DMS 273 treated with DMSO at 0.1 percent for 48 hours (cell line): ENCODE data around the gene AHNAK.

Source experiments
- DNase-seq: peaks from one replicate; lab custom pipeline; 2025; lab: John Stamatoyannopoulos, UW

AHNAK gene

GRCh38 chr11:62435846-62436660 lies 110.6 kb downstream of the AHNAK start:
- DNase-seq = no peak

GRCh38 chr11:62433904-62434276 lies 112.7 kb downstream of the AHNAK start:
- no peak for DNase-seq

GRCh38 chr11:62433141-62433903 lies 113.3 kb downstream of the AHNAK start:
- no peak for DNase-seq

GRCh38 chr11:62432695-62433094 lies 113.9 kb downstream of the AHNAK start:
- no peak for DNase-seq

- DNase-seq = no peak
These were observed 115.3 kb downstream of the AHNAK start for GRCh38 chr11:62431171-62431901.

GRCh38 chr11:62430425-62430824 lies 116.2 kb downstream of the AHNAK start:
- DNase-seq = no peak

- DNase-seq = no peak
These were observed 117.6 kb downstream of the AHNAK start for GRCh38 chr11:62428871-62429560.

GRCh38 chr11:62427630-62428233 lies 118.9 kb downstream of the AHNAK start:
- DNase-seq = no peak

- DNase-seq = no peak
These were observed 123.6 kb downstream of the AHNAK start for GRCh38 chr11:62423012-62423411.

- DNase-seq = no peak
These were observed 124.6 kb downstream of the AHNAK start for GRCh38 chr11:62421996-62422395.

GRCh38 chr11:62420882-62421281 lies 125.7 kb downstream of the AHNAK start:
- DNase-seq = no peak

- DNase-seq = no peak
These were observed 126.7 kb downstream of the AHNAK start for GRCh38 chr11:62419943-62420342.

GRCh38 chr11:62419314-62419929 lies 127.2 kb downstream of the AHNAK start:
- DNase-seq = no peak

- no peak for DNase-seq
These were observed 127.9 kb downstream of the AHNAK start, which contains the start of gene SCGB1A1 for GRCh38 chr11:62418733-62419132. TSS of gene SCGB1A1 (plus strand) at chr11:62419033. CDS start at chr11:62419096, 63 bp downstream.

GRCh38 chr11:62418136-62418535 lies 128.5 kb downstream of the AHNAK start:
- DNase-seq = no peak

- no peak for DNase-seq
These were observed 130.0 kb downstream of the AHNAK start for GRCh38 chr11:62416596-62416995.

GRCh38 chr11:62413060-62413696 lies 133.4 kb downstream of the AHNAK start:
- DNase-seq = no peak

- no peak for DNase-seq
These were observed 135.1 kb downstream of the AHNAK start for GRCh38 chr11:62411524-62411923.

GRCh38 chr11:62410972-62411371 lies 135.6 kb downstream of the AHNAK start:
- no peak for DNase-seq

- DNase-seq = no peak
These were observed 136.8 kb downstream of the AHNAK start for GRCh38 chr11:62409831-62410230.

- no peak for DNase-seq
These were observed 140.6 kb downstream of the AHNAK start for GRCh38 chr11:62406034-62406433.
